ENCODE data around the gene KAT14. TPM values are rescaled to one million over a fixed set of nuclear protein-coding genes. Genes with fewer than 3 reads are reported as not detected.
"Not testable (repeated sequence)": the region's sequence is repeated elsewhere in the genome, so short reads cannot be mapped to it uniquely, and the experiment has no call there.

KAT14 gene
- total RNA-seq, 1 donor from 2014 or later, result 15.6 TPM

GRCh38 chr20:18154342-18154741 is 16.7 kb downstream of the KAT14 start:
- intact Hi-C loops (cut with micrococcal nuclease), result no loop called here

- intact Hi-C loops (cut with micrococcal nuclease), result no loop called here
Measured at GRCh38 chr20:18156045-18156444, 18.4 kb downstream of the KAT14 start.

GRCh38 chr20:18164356-18164755 is 26.7 kb downstream of the KAT14 start:
- intact Hi-C loops (cut with micrococcal nuclease), result no loop called here

GRCh38 chr20:18165553-18165952 is 27.9 kb downstream of the KAT14 start:
- intact Hi-C loops (cut with micrococcal nuclease), result no loop called here

GRCh38 chr20:18166241-18166881 is 28.7 kb downstream of the KAT14 start:
- intact Hi-C loops (cut with micrococcal nuclease), result no loop called here

- intact Hi-C loops (cut with micrococcal nuclease), result no loop called here
Measured at GRCh38 chr20:18166950-18167349, 29.3 kb downstream of the KAT14 start.

GRCh38 chr20:18172379-18172778 is 34.7 kb downstream of the KAT14 start:
- intact Hi-C loops (cut with micrococcal nuclease), result no loop called here

- intact Hi-C loops (cut with micrococcal nuclease), result no loop called here
Measured at GRCh38 chr20:18174906-18175683, 37.4 kb downstream of the KAT14 start.

- intact Hi-C loops (cut with micrococcal nuclease), result no loop called here
Measured at GRCh38 chr20:18176318-18176785, 38.7 kb downstream of the KAT14 start.

GRCh38 chr20:18180366-18180765 is 42.7 kb downstream of the KAT14 start:
- intact Hi-C loops (cut with micrococcal nuclease), result not testable (repeated sequence)

- intact Hi-C loops (cut with micrococcal nuclease), result no loop called here
Measured at GRCh38 chr20:18180815-18181214, 43.2 kb downstream of the KAT14 start.

- intact Hi-C loops (cut with micrococcal nuclease), result no loop called here
Measured at GRCh38 chr20:18187020-18187419, 49.4 kb downstream of the KAT14 start.

GRCh38 chr20:18188434-18188833 is 50.8 kb downstream of the KAT14 start:
- intact Hi-C loops (cut with micrococcal nuclease), result no loop called here

GRCh38 chr20:18190338-18191233 is 52.9 kb downstream of the KAT14 start:
- intact Hi-C loops (cut with micrococcal nuclease), result no loop called here

- intact Hi-C loops (cut with micrococcal nuclease), result no loop called here
Measured at GRCh38 chr20:18191306-18191705, 53.6 kb downstream of the KAT14 start.

GRCh38 chr20:18194461-18194860 is 56.8 kb downstream of the KAT14 start:
- intact Hi-C loops (cut with micrococcal nuclease), result not testable (repeated sequence)

GRCh38 chr20:18195931-18196330 is 58.3 kb downstream of the KAT14 start:
- intact Hi-C loops (cut with micrococcal nuclease), result no loop called here

- intact Hi-C loops (cut with micrococcal nuclease), result no loop called here
Measured at GRCh38 chr20:18197382-18198070, 59.9 kb downstream of the KAT14 start.

- intact Hi-C loops (cut with micrococcal nuclease), result no loop called here
Measured at GRCh38 chr20:18202966-18203365, 65.3 kb downstream of the KAT14 start.

- intact Hi-C loops (cut with micrococcal nuclease), result not testable (repeated sequence)
Measured at GRCh38 chr20:18203700-18204099, 66.0 kb downstream of the KAT14 start.

- intact Hi-C loops (cut with micrococcal nuclease), result no loop called here
Measured at GRCh38 chr20:18213002-18213401, 75.3 kb downstream of the KAT14 start.

Measured in T-helper 1 cell treated with Interleukin-12 subunit alpha and Interleukin-12 subunit beta and Interleukin-4 antibody, amounts not matched to agents 30 ng/mL and 1 ng/mL, for 36 hours (primary cell).